Measurements from ENCODE around the gene RDH16.
"Not testable (repeated sequence)": the region's sequence is repeated elsewhere in the genome, so short reads cannot be mapped to it uniquely, and the experiment has no call there.

Gene RDH16

DNA sequence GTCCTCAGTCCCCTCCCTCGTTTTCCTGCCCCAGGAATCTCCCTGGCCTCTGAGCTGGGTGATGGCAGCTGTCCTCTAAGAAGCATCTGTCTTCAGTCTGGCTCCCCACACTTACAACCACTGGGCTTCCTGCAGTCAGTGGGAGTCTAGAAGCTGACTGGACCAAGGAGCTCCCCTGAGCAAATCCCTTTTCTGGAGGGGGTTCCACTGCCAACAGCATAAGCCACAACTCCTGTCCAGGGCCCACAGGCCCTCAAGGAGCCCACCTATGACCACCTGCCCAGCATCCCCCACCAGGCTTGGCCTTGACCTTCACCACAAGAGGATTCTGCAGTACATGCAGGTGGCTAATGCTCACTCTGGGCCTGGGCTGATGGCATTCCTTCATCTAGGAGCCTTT, 4.1 kb downstream of the RDH16 start:
- Histone ChIP-seq H3K9me3 (ENCODE audit: control insufficient read depth, insufficient read depth, low read length) (0 out of 2 replicates have a peak, but pooled peaks cover 1% of the 10 kb centered on the region), H3K4me1 (ENCODE audit: control insufficient read depth, insufficient read depth, low read length) (no peaks in the 10 kb centered on the region), H3K4me3 (ENCODE audit: low read length) (no peak overlapping the region), H3K36me3 (ENCODE audit: control insufficient read depth, insufficient read depth, low read length) (no peaks in the 10 kb centered on the region), H3K27me3 (ENCODE audit: control insufficient read depth, insufficient read depth, low read length) (no peaks in the 10 kb centered on the region), H3K27ac (ENCODE audit: low read length) (no peak overlapping the region)
- WGBS (ENCODE audit: insufficient coverage, insufficient read length), result no CpG with 5 or more reads among the region's 1 CpG
- DNase-seq (ENCODE audit: low read depth, low spot score), result no peak

- Histone ChIP-seq H3K9me3 (ENCODE audit: control insufficient read depth, insufficient read depth, low read length) (no peaks in the 10 kb centered on the region), H3K4me1 (ENCODE audit: control insufficient read depth, insufficient read depth, low read length) (no peaks in the 10 kb centered on the region), H3K27ac (ENCODE audit: low read length) (no peak overlapping the region), H3K4me3 (ENCODE audit: low read length) (no peak overlapping the region), H3K27me3 (ENCODE audit: control insufficient read depth, insufficient read depth, low read length) (no peaks in the 10 kb centered on the region), H3K36me3 (ENCODE audit: control insufficient read depth, insufficient read depth, low read length) (no peaks in the 10 kb centered on the region)
- DNase-seq (ENCODE audit: low read depth, low spot score), result no peak
- WGBS (ENCODE audit: insufficient coverage, insufficient read length), result no CpG with 5 or more reads among the region's 11 CpGs
Measured at GRCh38 chr12:56951582-56952339, 5.6 kb downstream of the RDH16 start.

GRCh38 chr12:56948881-56949280, 8.5 kb downstream of the RDH16 start:
- no peak for DNase-seq (ENCODE audit: low read depth, low spot score)
- Histone ChIP-seq H3K36me3 (ENCODE audit: control insufficient read depth, insufficient read depth, low read length) (no peaks in the 10 kb centered on the region), H3K4me3 (ENCODE audit: low read length) (no peak overlapping the region; the same call in 1 of the 2 replicates), H3K9me3 (ENCODE audit: control insufficient read depth, insufficient read depth, low read length) (no peaks in the 10 kb centered on the region), H3K27me3 (ENCODE audit: control insufficient read depth, insufficient read depth, low read length) (no peaks in the 10 kb centered on the region), H3K4me1 (ENCODE audit: control insufficient read depth, insufficient read depth, low read length) (no peaks in the 10 kb centered on the region), H3K27ac (ENCODE audit: low read length) (no peak overlapping the region)
- WGBS (ENCODE audit: insufficient coverage, insufficient read length), result no CpG with 5 or more reads among the region's 2 CpGs

DNA sequence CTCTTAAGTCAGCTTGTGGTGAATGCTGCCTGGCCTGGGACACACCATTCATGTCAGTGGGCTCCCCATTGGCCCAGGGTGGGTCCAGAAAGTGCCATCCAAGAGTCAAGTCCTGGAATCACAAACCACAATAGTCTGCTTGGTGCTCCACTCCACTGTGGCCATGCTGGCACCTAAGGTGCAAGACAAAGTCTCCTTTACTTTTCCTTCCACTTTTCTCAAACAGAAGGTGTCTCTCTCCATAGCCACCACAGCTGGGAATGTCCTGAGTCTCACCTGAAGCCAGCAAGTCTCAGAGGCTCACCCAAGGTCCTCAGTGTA, 9.0 kb downstream of the RDH16 start:
- Histone ChIP-seq H3K4me3 (ENCODE audit: low read length) (no peak overlapping the region), H3K36me3 (ENCODE audit: control insufficient read depth, insufficient read depth, low read length) (no peaks in the 10 kb centered on the region), H3K27me3 (ENCODE audit: control insufficient read depth, insufficient read depth, low read length) (no peaks in the 10 kb centered on the region), H3K4me1 (ENCODE audit: control insufficient read depth, insufficient read depth, low read length) (no peaks in the 10 kb centered on the region), H3K27ac (ENCODE audit: low read length) (no peak overlapping the region), H3K9me3 (ENCODE audit: control insufficient read depth, insufficient read depth, low read length) (no peaks in the 10 kb centered on the region)
- no peak for DNase-seq (ENCODE audit: low read depth, low spot score)

DNA sequence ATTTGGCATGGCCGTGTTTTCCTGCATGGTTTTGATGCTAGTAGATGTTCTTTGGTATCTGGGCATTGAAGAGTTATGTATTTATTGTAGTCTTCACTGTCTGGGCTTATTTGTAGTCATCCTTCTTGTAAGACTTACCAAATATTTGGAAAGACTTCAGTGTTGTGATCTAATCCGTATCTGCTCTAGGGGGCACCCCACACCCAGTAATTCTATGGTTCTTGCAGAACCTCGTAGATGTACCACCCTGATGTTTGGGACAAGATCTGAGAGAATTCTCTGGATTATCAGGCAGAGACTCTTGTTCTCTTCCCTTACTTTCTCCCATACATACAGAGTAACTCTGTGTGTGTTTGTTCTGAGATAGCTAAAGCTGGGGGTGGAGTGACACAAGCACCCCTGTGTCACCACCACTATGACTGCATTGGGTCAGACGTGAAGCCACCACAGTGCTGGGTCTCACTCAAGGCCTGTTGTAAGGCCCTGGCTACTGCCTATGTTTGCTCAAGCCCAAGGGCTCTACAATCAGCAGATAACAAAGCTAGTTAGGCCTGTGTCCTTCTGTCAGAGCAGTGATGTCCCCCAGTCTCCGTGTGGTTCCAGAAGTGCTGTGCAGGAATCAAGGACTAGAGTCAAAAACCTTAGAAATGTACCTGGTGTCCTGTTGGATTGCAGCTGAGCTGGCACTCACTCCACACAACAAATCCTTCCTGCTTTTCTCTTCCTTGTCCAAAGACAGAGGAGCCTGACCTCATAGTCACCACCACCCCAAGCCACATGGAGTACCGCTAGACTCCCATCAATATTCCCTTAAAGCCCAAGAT, 9.6 kb downstream of the RDH16 start:
- DNase-seq (ENCODE audit: low read depth, low spot score), result no peak
- H3K27ac ChIP-seq (ENCODE audit: low read length), result no peak overlapping the region

GRCh38 chr12:56943878-56944277, 13.5 kb downstream of the RDH16 start:
- WGBS (ENCODE audit: insufficient coverage, insufficient read length), result no CpG with 5 or more reads among the region's 4 CpGs
- H3K36me3 ChIP-seq (ENCODE audit: control insufficient read depth, insufficient read depth, low read length), result no peaks in the 10 kb centered on the region
- H3K27ac ChIP-seq (ENCODE audit: low read length), result no peak overlapping the region
- no peak overlapping the region for H3K4me3 ChIP-seq (ENCODE audit: low read length)
- H3K4me1 ChIP-seq (ENCODE audit: control insufficient read depth, insufficient read depth, low read length), result no peaks in the 10 kb centered on the region
- no peak for DNase-seq (ENCODE audit: low read depth, low spot score)
- H3K9me3 ChIP-seq (ENCODE audit: control insufficient read depth, insufficient read depth, low read length), result no peaks in the 10 kb centered on the region
- no peaks in the 10 kb centered on the region for H3K27me3 ChIP-seq (ENCODE audit: control insufficient read depth, insufficient read depth, low read length)

More for the DNA sequence above, 9.6 kb downstream of the RDH16 start:
- Histone ChIP-seq H3K27me3 (ENCODE audit: control insufficient read depth, insufficient read depth, low read length) (no peaks in the 10 kb centered on the region), H3K4me3 (ENCODE audit: low read length) (no peak overlapping the region), H3K9me3 (ENCODE audit: control insufficient read depth, insufficient read depth, low read length) (no peaks in the 10 kb centered on the region), H3K36me3 (ENCODE audit: control insufficient read depth, insufficient read depth, low read length) (no peaks in the 10 kb centered on the region), H3K4me1 (ENCODE audit: control insufficient read depth, insufficient read depth, low read length) (no peaks in the 10 kb centered on the region)
- no CpG with 5 or more reads among the region's 6 CpGs for WGBS (ENCODE audit: insufficient coverage, insufficient read length)

GRCh38 chr12:56943374-56943773, 14.0 kb downstream of the RDH16 start:
- H3K4me3 ChIP-seq (ENCODE audit: low read length); H3K9me3 ChIP-seq (ENCODE audit: control insufficient read depth, insufficient read depth, low read length); H3K27me3 ChIP-seq (ENCODE audit: control insufficient read depth, insufficient read depth, low read length); H3K36me3 ChIP-seq (ENCODE audit: control insufficient read depth, insufficient read depth, low read length); DNase-seq (ENCODE audit: low read depth, low spot score); H3K27ac ChIP-seq (ENCODE audit: low read length); H3K4me1 ChIP-seq (ENCODE audit: control insufficient read depth, insufficient read depth, low read length): not testable (repeated sequence)
- no CpG with 5 or more reads among the region's 1 CpG for WGBS (ENCODE audit: insufficient coverage, insufficient read length)

- no peaks in the 10 kb centered on the region for H3K4me1 ChIP-seq (ENCODE audit: control insufficient read depth, insufficient read depth, low read length)
- no peaks in the 10 kb centered on the region for H3K36me3 ChIP-seq (ENCODE audit: control insufficient read depth, insufficient read depth, low read length)
- DNase-seq (ENCODE audit: low read depth, low spot score), result no peak
- no peak overlapping the region for H3K27ac ChIP-seq (ENCODE audit: low read length)
- no peaks in the 10 kb centered on the region for H3K27me3 ChIP-seq (ENCODE audit: control insufficient read depth, insufficient read depth, low read length)
- WGBS (ENCODE audit: insufficient coverage, insufficient read length), result no CpG with 5 or more reads among the region's 3 CpGs
- H3K9me3 ChIP-seq (ENCODE audit: control insufficient read depth, insufficient read depth, low read length), result no peaks in the 10 kb centered on the region
- H3K4me3 ChIP-seq (ENCODE audit: low read length), result no peak overlapping the region
Measured at GRCh38 chr12:56941299-56942017, 15.9 kb downstream of the RDH16 start.

DNA sequence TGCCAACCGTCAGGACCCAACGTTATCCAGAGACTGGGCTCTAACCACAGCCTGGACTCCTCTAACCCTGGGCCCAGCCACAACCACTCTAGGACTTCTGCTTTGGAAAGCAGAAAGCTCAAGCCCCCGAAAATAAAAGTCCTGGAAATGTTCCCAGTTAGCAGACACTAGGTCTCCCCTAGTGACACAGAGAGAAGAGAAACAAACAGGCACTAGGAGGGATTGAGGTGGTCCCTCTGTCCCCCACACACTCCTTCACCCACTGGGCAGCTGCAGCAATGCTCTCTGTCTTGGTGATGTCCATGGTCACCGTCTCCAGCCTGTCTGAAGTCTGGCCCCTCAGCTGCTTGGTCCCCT, 16.5 kb downstream of the RDH16 start:
- not testable (repeated sequence) for H3K27me3 ChIP-seq (ENCODE audit: control insufficient read depth, insufficient read depth, low read length); H3K9me3 ChIP-seq (ENCODE audit: control insufficient read depth, insufficient read depth, low read length); H3K36me3 ChIP-seq (ENCODE audit: control insufficient read depth, insufficient read depth, low read length); DNase-seq (ENCODE audit: low read depth, low spot score); H3K27ac ChIP-seq (ENCODE audit: low read length); H3K4me3 ChIP-seq (ENCODE audit: low read length); H3K4me1 ChIP-seq (ENCODE audit: control insufficient read depth, insufficient read depth, low read length)
- WGBS (ENCODE audit: insufficient coverage, insufficient read length), result no CpG with 5 or more reads among the region's 4 CpGs

DNA sequence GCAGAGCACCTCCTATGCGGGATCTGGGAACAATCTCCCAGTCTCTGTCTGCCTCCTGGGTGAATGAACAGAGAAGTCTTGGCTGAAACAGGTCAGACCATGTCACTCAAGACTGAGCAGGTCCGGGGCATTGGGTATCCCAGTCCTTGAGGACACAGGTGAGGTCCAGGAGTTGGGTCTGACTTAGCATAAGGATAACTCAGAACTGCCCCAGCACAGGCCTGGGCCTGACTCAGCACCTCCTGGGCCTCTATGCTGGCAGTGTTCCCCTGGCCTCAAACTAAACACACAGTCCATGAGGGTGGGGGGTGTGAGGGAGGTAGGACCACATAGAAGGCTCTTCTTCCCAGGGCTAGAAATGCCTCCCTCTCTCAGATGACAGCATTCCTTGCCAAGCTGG, 21.7 kb downstream of the RDH16 start:
- no CpG with 5 or more reads among the region's 2 CpGs for WGBS (ENCODE audit: insufficient coverage, insufficient read length)
- Histone ChIP-seq H3K27ac (ENCODE audit: low read length) (no peak overlapping the region), H3K4me1 (ENCODE audit: control insufficient read depth, insufficient read depth, low read length) (no peaks in the 10 kb centered on the region), H3K36me3 (ENCODE audit: control insufficient read depth, insufficient read depth, low read length) (no peaks in the 10 kb centered on the region), H3K9me3 (ENCODE audit: control insufficient read depth, insufficient read depth, low read length) (no peaks in the 10 kb centered on the region), H3K4me3 (ENCODE audit: low read length) (no peak overlapping the region), H3K27me3 (ENCODE audit: control insufficient read depth, insufficient read depth, low read length) (no peaks in the 10 kb centered on the region)
- DNase-seq (ENCODE audit: low read depth, low spot score), result no peak

Data from iPS DF 6.9 (cell line).